Esophagus squamous epithelium (tissue), 5 donors: ENCODE measurements around the gene HOXC9. TPM values are rescaled to one million over a fixed set of nuclear protein-coding genes. Genes with fewer than 3 reads are reported as not detected.
A peak's percentile ranks its signal among the peaks of the same experiment; 100 is the strongest.

Source experiments
- DNase-seq: peaks from one replicate; lab custom pipeline; 2025; lab: John Stamatoyannopoulos, UW
- H3K27ac ChIP-seq, 4 donors: fragments of 200-600 bp; sonication (generic); one replicate each; pipeline ENCODE4 v1.5.1; 2016 to 2019; ENCODE audit warnings: mild to moderate bottlenecking in 1 of 4
- H3K27me3 ChIP-seq, 4 donors: fragments of 200-600 bp; sonication (generic); 1 replicate in 3 of 4; 2 replicates in 1 of 4; pipeline versions ENCODE4 v1.5.1 to v1.6.0; 2017 to 2021; ENCODE audit warnings: antibody characterized with exemption in 1 of 4
- H3K36me3 ChIP-seq, 3 donors: fragments of 200-600 bp; sonication (generic); one replicate each; pipeline ENCODE4 v1.5.1; 2016 to 2019
- H3K4me1 ChIP-seq, 3 donors: fragments of 200-600 bp; sonication (generic); one replicate each; pipeline ENCODE4 v1.5.1; 2017 to 2019
- H3K4me3 ChIP-seq, 4 donors: fragments of 200-600 bp; sonication (generic); 1 replicate in 3 of 4; 2 replicates in 1 of 4; pipeline ENCODE4 v1.5.1; 2016 to 2019; ENCODE audit warnings: mild to moderate bottlenecking in 2 of 4, moderate library complexity in 1 of 4
- H3K9me3 ChIP-seq, 3 donors: fragments of 200-600 bp; sonication (generic); one replicate each; pipeline ENCODE4 v1.5.1; 2016 to 2019
- CTCF ChIP-seq, 6 experiments: fragments of 450-650 bp in 4 of 6; fragments of 200-600 bp in 2 of 6; sonication (generic) in 2 of 6; IDR thresholded peaks; one replicate each; pipeline ENCODE4 v1.5.1; 2016 to 2019; ENCODE audit warnings: antibody characterized with exemption in 6 of 6, mild to moderate bottlenecking in 4 of 6, moderate library complexity in 4 of 6
- POLR2A ChIP-seq, 4 donors: fragments of 450-650 bp; IDR thresholded peaks; one replicate each; pipeline ENCODE4 v1.6.1; 2017; ENCODE audit warnings: antibody characterized with exemption in 4 of 4, mild to moderate bottlenecking in 4 of 4, moderate library complexity in 3 of 4
- WGBS, 2 donors: methylation state at CpG; one replicate each; pipeline ENCODE4 v1.1.5; 2018; 5-methylcytosine and 5-hydroxymethylcytosine counted together
- intact Hi-C: fragments of 100-400 bp; cut with DNase I; formaldehyde crosslinking; loops from one replicate; pipeline ENCODE4 v1.15.0; 2022
- total RNA-seq, 4 donors: library from RNA; depleted of rRNA; stranded (reverse); fragments of >200 nt; gene quantifications; one replicate each; pipeline ENCODE4 v1.1.0, GENCODE V29; 2016
- donor health status: DM: yes; HTN: yes; CAD: no.

The HOXC9 gene
- total RNA-seq, 4 donors from 2014 or later = 1.5 TPM; not detected in 3

GRCh38 chr12:54031480-54031879 lies 31.5 kb downstream of the HOXC9 start:
- intact Hi-C loops = loop anchor here (5.0 kb wide), 1 partner anchor 161 kb away; no protein-coding TSS in a partner anchor
- H3K9me3 ChIP-seq = no peaks in the 10 kb centered on the region
- peaks cover 5 to 78% (median 16%) of the 10 kb centered on the region in 3 donors for H3K4me1 ChIP-seq
- WGBS, 2 donors = 60 to 77% methylated on average over 5 to 9 of the region's 16 CpGs
- peaks cover 0 to 97% (median 22%) of the 10 kb centered on the region in 4 donors for H3K27me3 ChIP-seq
- TF ChIP-seq POLR2A (IDR thresholded peaks at IDR 0.05) = no peak
- no peak for TF ChIP-seq CTCF (IDR thresholded peaks at IDR 0.05)
- H3K36me3 ChIP-seq = no peaks in the 10 kb centered on the region
- H3K4me3 ChIP-seq = no peak overlapping the region
- H3K27ac ChIP-seq = no peak overlapping the region
- no peak for DNase-seq

- Histone ChIP-seq H3K4me3 (peak overlapping the region in 1 of 4 donors; percentile 55), H3K9me3 (no peaks in the 10 kb centered on the region), H3K36me3 (no peaks in the 10 kb centered on the region), H3K4me1 (peaks cover 8 to 85% (median 16%) of the 10 kb centered on the region in 3 donors), H3K27me3 (peaks cover 0 to 97% (median 17%) of the 10 kb centered on the region in 4 donors), H3K27ac (no peak overlapping the region)
- no peak for DNase-seq
- WGBS, 2 donors = 43 to 48% methylated on average over 6 of the region's 6 CpGs
- TF ChIP-seq CTCF (IDR thresholded peaks at IDR 0.05) = no peak
- no peak for TF ChIP-seq POLR2A (IDR thresholded peaks at IDR 0.05)
- intact Hi-C loops = loop anchor here (5.0 kb wide), 1 partner anchor 160 kb away; no protein-coding TSS in a partner anchor
Measured at GRCh38 chr12:54032086-54032619, 32.2 kb downstream of the HOXC9 start.

- Histone ChIP-seq H3K27ac (peak within 1 kb of the TSS; percentile 55 to 83 (median 71)), H3K9me3 (no peaks in the 10 kb centered on the region), H3K27me3 (peaks cover 0 to 97% (median 13%) of the 10 kb centered on the region in 4 donors), H3K4me3 (peak within 1 kb of the TSS; percentile 33 to 71 (median 53)), H3K36me3 (no peaks in the 10 kb centered on the region), H3K4me1 (peaks cover 12 to 90% (median 16%) of the 10 kb centered on the region in 3 donors)
- 4 to 7% methylated on average over 12 of the region's 12 CpGs for WGBS, 2 donors
- TF ChIP-seq CTCF (IDR thresholded peaks at IDR 0.05) (peak; percentile 86 to 98 (median 92)), POLR2A (IDR thresholded peaks at IDR 0.05) (no peak)
- intact Hi-C loops = loop anchor here (5.0 kb wide), 1 partner anchor 160 kb away; no protein-coding TSS in a partner anchor
- DNase-seq = no peak
Measured at GRCh38 chr12:54032627-54033100, 32.7 kb downstream of the HOXC9 start, which contains the start of gene HOXC5. HOXC5 (plus strand) TSS chr12:54033050; CDS start chr12:54033123, 73 bp downstream.

- peak overlapping the region; percentile 55 to 83 (median 71) for H3K27ac ChIP-seq
- H3K36me3 ChIP-seq = no peaks in the 10 kb centered on the region
- peaks cover 16 to 90% (median 17%) of the 10 kb centered on the region in 3 donors for H3K4me1 ChIP-seq
- peak overlapping the region; percentile 33 to 71 (median 53) for H3K4me3 ChIP-seq
- WGBS, 2 donors = 2 to 3% methylated on average over 27 to 29 of the region's 61 CpGs
- TF ChIP-seq CTCF (IDR thresholded peaks at IDR 0.05) = no peak
- DNase-seq = no peak
- no peaks in the 10 kb centered on the region for H3K9me3 ChIP-seq
- H3K27me3 ChIP-seq = peaks cover 0 to 97% (median 10%) of the 10 kb centered on the region in 4 donors
- intact Hi-C loops = loop anchor here (5.0 kb wide), 1 partner anchor 159 kb away; no protein-coding TSS in a partner anchor
Measured at GRCh38 chr12:54033106-54033979, 33.4 kb downstream of the HOXC9 start.
